NCI-H2171 treated with DMSO at 0.1 percent for 48 hours (cell line): ENCODE results near the gene NFE2L1.

Experiments used
- DNase-seq: peaks from one replicate; lab custom pipeline; 2025; lab: John Stamatoyannopoulos, UW

NFE2L1 gene

GRCh38 chr17:48107137-48108055 is 59.2 kb downstream of the NFE2L1 start, which contains the start of gene SNX11:
TSS of gene SNX11 (plus strand) at chr17:48107766. CDS start at chr17:48112044, 4,278 bp downstream.
- peak; percentile 96 for DNase-seq

- no peak for DNase-seq
Measured at GRCh38 chr17:48110761-48111160, 62.6 kb downstream of the NFE2L1 start.
